Fibroblast of lung (primary cell): ENCODE results near the gene DLG5.

Experiments used
- EZH2 ChIP-seq: IDR thresholded peaks from 2 replicates; pipeline ENCODE4 v1.5.1; 2012; ENCODE audit warnings: low read length, control low read depth, mild to moderate bottlenecking; ENCODE audit errors: missing control alignments
- TF ChIP-seq, protein P1 (sequence below), 2 donors: IDR thresholded peaks in 1 of 2; conservative IDR thresholded peaks in 1 of 2; 1 replicate in 1 of 2; 2 replicates in 1 of 2; pipeline ENCODE4 v1.5.1; 2011 to 2012; ENCODE audit warnings: low read length in 2 of 2, control low read depth in 1 of 2, inconsistent platforms in 1 of 2, low read depth in 1 of 2, mild to moderate bottlenecking in 1 of 2

DNA sequence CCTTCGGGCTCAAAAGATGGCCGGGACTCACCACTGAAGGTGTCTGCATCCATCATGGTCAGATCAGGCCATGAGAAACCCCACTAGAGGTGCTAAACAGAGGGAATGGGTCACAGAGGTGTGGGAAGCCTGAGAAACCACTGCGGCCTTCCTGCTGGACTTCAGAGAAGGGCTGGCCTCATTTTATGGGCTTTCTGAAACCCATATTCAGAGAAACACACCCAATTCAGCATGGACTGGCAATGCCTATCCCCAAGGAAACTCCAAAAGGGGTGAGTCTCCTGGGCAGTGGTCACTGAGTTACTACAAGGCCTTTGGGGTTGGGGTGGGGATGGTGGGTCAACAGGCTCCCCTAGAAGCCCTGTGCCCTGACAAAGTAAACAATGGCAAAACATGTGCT, 58.0 kb downstream of the DLG5 start:
- TF ChIP-seq, protein P1, sequence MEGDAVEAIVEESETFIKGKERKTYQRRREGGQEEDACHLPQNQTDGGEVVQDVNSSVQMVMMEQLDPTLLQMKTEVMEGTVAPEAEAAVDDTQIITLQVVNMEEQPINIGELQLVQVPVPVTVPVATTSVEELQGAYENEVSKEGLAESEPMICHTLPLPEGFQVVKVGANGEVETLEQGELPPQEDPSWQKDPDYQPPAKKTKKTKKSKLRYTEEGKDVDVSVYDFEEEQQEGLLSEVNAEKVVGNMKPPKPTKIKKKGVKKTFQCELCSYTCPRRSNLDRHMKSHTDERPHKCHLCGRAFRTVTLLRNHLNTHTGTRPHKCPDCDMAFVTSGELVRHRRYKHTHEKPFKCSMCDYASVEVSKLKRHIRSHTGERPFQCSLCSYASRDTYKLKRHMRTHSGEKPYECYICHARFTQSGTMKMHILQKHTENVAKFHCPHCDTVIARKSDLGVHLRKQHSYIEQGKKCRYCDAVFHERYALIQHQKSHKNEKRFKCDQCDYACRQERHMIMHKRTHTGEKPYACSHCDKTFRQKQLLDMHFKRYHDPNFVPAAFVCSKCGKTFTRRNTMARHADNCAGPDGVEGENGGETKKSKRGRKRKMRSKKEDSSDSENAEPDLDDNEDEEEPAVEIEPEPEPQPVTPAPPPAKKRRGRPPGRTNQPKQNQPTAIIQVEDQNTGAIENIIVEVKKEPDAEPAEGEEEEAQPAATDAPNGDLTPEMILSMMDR (conservative IDR thresholded peaks at IDR 0.05 in 1 of 2, IDR thresholded peaks at IDR 0.05 in 1 of 2; ENCODE audit: low read depth in 1 of 2, low read length in 2 of 2): no peak
- TF ChIP-seq EZH2: no peak
